ENCODE data around the gene JOSD2.

The JOSD2 gene

GRCh38 chr19:50465000-50465399 lies 46.0 kb downstream of the JOSD2 start:
- POLR2A ChIA-PET, result no interaction called here
- WGBS (ENCODE audit: insufficient coverage), result 91% methylated on average over 13 of the region's 13 CpGs

GRCh38 chr19:50464348-50464747 lies 46.6 kb downstream of the JOSD2 start:
- Histone ChIP-seq H3K36me3 (ENCODE audit: control insufficient read depth in 4 of 4, insufficient read depth in 4 of 4, low read length in 3 of 4) (no peaks in the 10 kb centered on the region), H3K27me3 (replicated peaks in 2 of 5; ENCODE audit: control insufficient read depth in 4 of 5, insufficient read depth in 5 of 5, low read length in 4 of 5) (peaks cover 0 to 6% (median 2%) of the 10 kb centered on the region in 5 experiments), H3K4me1 (ENCODE audit: control extremely low read depth in 1 of 4, control insufficient read depth in 4 of 4, insufficient read depth in 4 of 4, low read length in 3 of 4) (no peaks in the 10 kb centered on the region), H3K27ac (ENCODE audit: insufficient read depth in 1 of 2, low read depth in 1 of 2, low read length in 2 of 2, poor library complexity in 1 of 2, severe bottlenecking in 2 of 2) (no peak overlapping the region), H3K9me3 (ENCODE audit: control extremely low read depth in 1 of 5, control insufficient read depth in 4 of 5, insufficient read depth in 2 of 5, low read depth in 1 of 5, low read length in 4 of 5) (no peaks in the 10 kb centered on the region), H3K4me3 (ENCODE audit: control insufficient read depth in 1 of 7, extremely low read depth in 1 of 7, insufficient read depth in 4 of 7, low read depth in 2 of 7, low read length in 6 of 7) (no peak overlapping the region)
- 93% methylated on average over 19 of the region's 19 CpGs for WGBS (ENCODE audit: insufficient coverage)
- ChIA-PET POLR2A (no interaction called here), CTCF (interaction anchor here (0.8 to 1.2 kb wide), 4 partner anchors 10 to 98 kb away, joined by 3 read pairs; no protein-coding TSS in a partner anchor)
- no peak for DNase-seq

More at GRCh38 chr19:50465000-50465399, 46.0 kb downstream of the JOSD2 start:
- Histone ChIP-seq H3K4me3 (ENCODE audit: control insufficient read depth in 1 of 7, extremely low read depth in 1 of 7, insufficient read depth in 4 of 7, low read depth in 2 of 7, low read length in 6 of 7) (no peak overlapping the region), H3K9me3 (ENCODE audit: control extremely low read depth in 1 of 5, control insufficient read depth in 4 of 5, insufficient read depth in 2 of 5, low read depth in 1 of 5, low read length in 4 of 5) (no peaks in the 10 kb centered on the region), H3K36me3 (ENCODE audit: control insufficient read depth in 4 of 4, insufficient read depth in 4 of 4, low read length in 3 of 4) (no peaks in the 10 kb centered on the region), H3K27ac (ENCODE audit: insufficient read depth in 1 of 2, low read depth in 1 of 2, low read length in 2 of 2, poor library complexity in 1 of 2, severe bottlenecking in 2 of 2) (no peak overlapping the region), H3K27me3 (replicated peaks in 2 of 5; ENCODE audit: control insufficient read depth in 4 of 5, insufficient read depth in 5 of 5, low read length in 4 of 5) (peaks cover 0 to 4% (median 1%) of the 10 kb centered on the region in 5 experiments), H3K4me1 (ENCODE audit: control extremely low read depth in 1 of 4, control insufficient read depth in 4 of 4, insufficient read depth in 4 of 4, low read length in 3 of 4) (no peaks in the 10 kb centered on the region)
- CTCF ChIA-PET, result interaction anchor here (0.6 to 1.2 kb wide), 3 partner anchors 15 to 96 kb away, joined by 3 read pairs; no protein-coding TSS in a partner anchor
- DNase-seq, result no peak

- ChIA-PET POLR2A (no interaction called here), CTCF (interaction anchor here (0.8 to 3.9 kb wide), 8 partner anchors 12 to 106 kb away, joined by 3 to 25 read pairs (median 4); no protein-coding TSS in a partner anchor)
- no peak overlapping the region for H3K4me3 ChIP-seq (ENCODE audit: control insufficient read depth in 1 of 7, extremely low read depth in 1 of 7, insufficient read depth in 4 of 7, low read depth in 2 of 7, low read length in 6 of 7)
- no peaks in the 10 kb centered on the region for H3K4me1 ChIP-seq (ENCODE audit: control extremely low read depth in 1 of 4, control insufficient read depth in 4 of 4, insufficient read depth in 4 of 4, low read length in 3 of 4)
- H3K9me3 ChIP-seq (ENCODE audit: control extremely low read depth in 1 of 5, control insufficient read depth in 4 of 5, insufficient read depth in 2 of 5, low read depth in 1 of 5, low read length in 4 of 5), result no peaks in the 10 kb centered on the region
- peaks cover 0 to 20% (median 2%) of the 10 kb centered on the region in 5 experiments for H3K27me3 ChIP-seq (replicated peaks in 2 of 5; ENCODE audit: control insufficient read depth in 4 of 5, insufficient read depth in 5 of 5, low read length in 4 of 5)
- WGBS (ENCODE audit: insufficient coverage), result 85% methylated on average over 6 of the region's 7 CpGs
- H3K36me3 ChIP-seq (ENCODE audit: control insufficient read depth in 4 of 4, insufficient read depth in 4 of 4, low read length in 3 of 4), result no peaks in the 10 kb centered on the region
- no peak overlapping the region for H3K27ac ChIP-seq (ENCODE audit: insufficient read depth in 1 of 2, low read depth in 1 of 2, low read length in 2 of 2, poor library complexity in 1 of 2, severe bottlenecking in 2 of 2)
- no peak for DNase-seq
These were observed 48.0 kb downstream of the JOSD2 start for GRCh38 chr19:50462970-50463369.

DNA sequence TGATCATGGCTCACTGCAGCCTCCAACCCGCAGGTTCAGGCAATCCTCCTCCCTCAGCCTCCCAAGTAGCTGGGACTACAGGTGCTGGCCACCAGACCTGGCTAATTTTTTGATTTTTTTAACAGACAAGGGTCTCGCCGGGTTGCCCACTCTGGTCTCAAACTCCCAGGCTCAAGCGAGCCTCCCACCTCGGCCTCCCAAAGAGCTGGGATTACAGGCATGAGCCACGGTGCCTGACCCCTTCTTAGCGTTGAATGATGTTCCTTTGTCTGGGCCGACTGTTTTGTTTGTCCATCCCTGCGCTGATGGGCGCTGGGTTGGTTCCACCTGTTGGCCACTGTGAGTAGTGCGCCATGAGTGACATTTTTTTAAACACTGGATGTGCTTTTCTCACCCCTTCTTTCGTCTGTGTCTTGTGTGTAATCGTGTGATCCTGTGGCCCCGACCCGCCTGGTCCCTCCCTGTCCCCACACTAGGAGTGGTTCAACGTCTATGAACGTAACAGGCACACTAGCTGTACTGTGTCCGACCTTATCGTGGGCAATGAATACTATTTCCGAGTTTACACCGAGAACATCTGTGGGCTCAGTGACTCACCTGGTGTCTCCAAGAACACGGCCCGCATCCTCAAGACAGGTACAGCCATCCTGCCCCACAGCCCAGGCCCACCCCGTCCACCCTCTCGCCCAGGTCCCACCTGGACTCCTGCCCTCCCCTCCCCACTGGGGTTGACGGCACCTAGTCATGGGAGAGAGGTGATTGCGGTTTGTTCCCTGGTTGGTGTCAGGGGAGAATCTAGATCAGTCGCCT lies 49.7 kb downstream of the JOSD2 start:
- Histone ChIP-seq H3K27me3 (replicated peaks in 2 of 5; ENCODE audit: control insufficient read depth in 4 of 5, insufficient read depth in 5 of 5, low read length in 4 of 5) (peaks cover 0 to 30% (median 6%) of the 10 kb centered on the region in 5 experiments), H3K4me3 (ENCODE audit: control insufficient read depth in 1 of 7, extremely low read depth in 1 of 7, insufficient read depth in 4 of 7, low read depth in 2 of 7, low read length in 6 of 7) (no peak overlapping the region), H3K4me1 (ENCODE audit: control extremely low read depth in 1 of 4, control insufficient read depth in 4 of 4, insufficient read depth in 4 of 4, low read length in 3 of 4) (no peaks in the 10 kb centered on the region), H3K27ac (ENCODE audit: insufficient read depth in 1 of 2, low read depth in 1 of 2, low read length in 2 of 2, poor library complexity in 1 of 2, severe bottlenecking in 2 of 2) (no peak overlapping the region), H3K36me3 (ENCODE audit: control insufficient read depth in 4 of 4, insufficient read depth in 4 of 4, low read length in 3 of 4) (no peaks in the 10 kb centered on the region), H3K9me3 (ENCODE audit: control extremely low read depth in 1 of 5, control insufficient read depth in 4 of 5, insufficient read depth in 2 of 5, low read depth in 1 of 5, low read length in 4 of 5) (no peaks in the 10 kb centered on the region)
- POLR2A ChIA-PET, result no interaction called here
- CTCF ChIA-PET, result interaction anchor here (0.7 to 3.9 kb wide), 16 partner anchors 12 to 110 kb away, joined by 3 to 25 read pairs (median 4); partner anchors contain the start of genes JOSD2 and NAPSA
- peak; percentile 72 to 77 (median 72) for DNase-seq
- 39% methylated on average over 25 of the region's 28 CpGs for WGBS (ENCODE audit: insufficient coverage)

DNA sequence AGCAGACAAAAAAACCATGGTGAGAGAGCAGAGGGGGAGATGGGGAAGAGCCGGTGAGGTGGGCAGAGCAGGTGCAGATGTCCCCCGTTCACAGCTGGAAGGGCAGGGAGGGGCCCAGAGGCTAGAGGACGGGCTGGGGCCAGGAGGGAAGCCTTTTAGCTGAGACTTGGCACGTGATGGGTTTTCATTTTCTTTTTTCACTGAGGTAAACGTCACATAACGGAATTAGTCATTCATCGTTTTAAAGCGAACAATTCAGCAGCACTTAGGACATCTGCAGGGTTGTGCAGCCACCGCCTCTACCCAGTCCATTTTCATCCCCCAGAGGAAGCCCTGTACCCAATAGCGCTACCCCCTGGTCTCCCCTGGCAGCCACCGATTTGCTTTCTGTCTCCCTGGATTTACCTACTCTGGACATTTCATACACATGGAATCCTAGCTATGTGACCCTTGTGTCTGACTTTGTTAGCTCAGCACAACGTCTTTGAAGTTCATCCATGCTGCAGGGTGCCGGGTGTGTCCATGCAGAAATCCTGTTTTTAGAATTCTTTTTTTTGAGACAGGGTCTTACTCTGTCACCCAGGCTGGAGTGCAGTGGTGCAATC lies 50.7 kb downstream of the JOSD2 start:
- Histone ChIP-seq H3K9me3 (ENCODE audit: control extremely low read depth in 1 of 5, control insufficient read depth in 4 of 5, insufficient read depth in 2 of 5, low read depth in 1 of 5, low read length in 4 of 5) (no peaks in the 10 kb centered on the region), H3K27me3 (replicated peaks in 2 of 5; ENCODE audit: control insufficient read depth in 4 of 5, insufficient read depth in 5 of 5, low read length in 4 of 5) (peaks cover 0 to 30% (median 6%) of the 10 kb centered on the region in 5 experiments), H3K4me3 (ENCODE audit: control insufficient read depth in 1 of 7, extremely low read depth in 1 of 7, insufficient read depth in 4 of 7, low read depth in 2 of 7, low read length in 6 of 7) (peak overlapping the region in 1 of 7 experiments; percentile 24), H3K4me1 (ENCODE audit: control extremely low read depth in 1 of 4, control insufficient read depth in 4 of 4, insufficient read depth in 4 of 4, low read length in 3 of 4) (no peaks in the 10 kb centered on the region), H3K36me3 (ENCODE audit: control insufficient read depth in 4 of 4, insufficient read depth in 4 of 4, low read length in 3 of 4) (no peaks in the 10 kb centered on the region), H3K27ac (ENCODE audit: insufficient read depth in 1 of 2, low read depth in 1 of 2, low read length in 2 of 2, poor library complexity in 1 of 2, severe bottlenecking in 2 of 2) (no peak overlapping the region)
- 47% methylated on average over 12 of the region's 13 CpGs for WGBS (ENCODE audit: insufficient coverage)
- ChIA-PET CTCF (interaction anchor here (0.7 to 3.9 kb wide), 18 partner anchors 10 to 109 kb away, joined by 3 to 25 read pairs (median 4); partner anchors contain the start of genes JOSD2 and NAPSA), POLR2A (no interaction called here)
- peak; percentile 27 to 62 (median 35) for DNase-seq

DNA sequence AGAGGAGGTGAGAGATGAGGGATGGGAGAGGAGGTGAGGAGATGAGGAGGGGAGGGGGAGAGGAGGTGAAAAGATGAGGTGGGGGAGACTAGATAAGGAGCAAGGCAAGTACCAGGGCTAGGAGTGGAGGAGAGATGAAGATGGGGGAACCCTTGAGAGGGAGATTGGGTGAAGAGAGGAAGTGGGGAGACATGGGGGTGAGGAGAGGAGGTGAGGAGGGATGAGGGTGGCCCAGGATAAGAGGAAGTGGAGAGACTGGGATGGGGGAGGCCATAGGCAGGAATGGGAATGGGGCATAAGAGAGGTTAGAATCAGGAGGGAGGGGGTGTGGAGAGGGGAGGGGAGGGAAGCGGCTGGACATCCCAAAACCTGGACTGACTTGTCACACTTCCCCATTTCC lies 51.4 kb downstream of the JOSD2 start:
- no peaks in the 10 kb centered on the region for H3K4me1 ChIP-seq (ENCODE audit: control extremely low read depth in 1 of 4, control insufficient read depth in 4 of 4, insufficient read depth in 4 of 4, low read length in 3 of 4)
- no peaks in the 10 kb centered on the region for H3K36me3 ChIP-seq (ENCODE audit: control insufficient read depth in 4 of 4, insufficient read depth in 4 of 4, low read length in 3 of 4)
- H3K9me3 ChIP-seq (ENCODE audit: control extremely low read depth in 1 of 5, control insufficient read depth in 4 of 5, insufficient read depth in 2 of 5, low read depth in 1 of 5, low read length in 4 of 5), result no peaks in the 10 kb centered on the region
- WGBS (ENCODE audit: insufficient coverage), result no CpG with 5 or more reads among the region's 1 CpG
- CTCF ChIA-PET, result interaction anchor here (1.0 to 3.9 kb wide), 5 partner anchors 9 to 103 kb away, joined by 3 to 25 read pairs (median 7); no protein-coding TSS in a partner anchor
- no peak for DNase-seq
- peaks cover 0 to 30% (median 6%) of the 10 kb centered on the region in 5 experiments for H3K27me3 ChIP-seq (replicated peaks in 2 of 5; ENCODE audit: control insufficient read depth in 4 of 5, insufficient read depth in 5 of 5, low read length in 4 of 5)
- no peak overlapping the region for H3K4me3 ChIP-seq (ENCODE audit: control insufficient read depth in 1 of 7, extremely low read depth in 1 of 7, insufficient read depth in 4 of 7, low read depth in 2 of 7, low read length in 6 of 7)
- H3K27ac ChIP-seq (ENCODE audit: insufficient read depth in 1 of 2, low read depth in 1 of 2, low read length in 2 of 2, poor library complexity in 1 of 2, severe bottlenecking in 2 of 2), result no peak overlapping the region
- POLR2A ChIA-PET, result no interaction called here
